HG02678 (cell line): Measurements from ENCODE around the gene ADCY9.
"Not testable (repeated sequence)": the region's sequence is repeated elsewhere in the genome, so short reads cannot be mapped to it uniquely, and the experiment has no call there.

Experiments used
- ATAC-seq: cut with Tn5 transposase; IDR thresholded peaks from one replicate; pipeline ENCODE4 v1.9.1; 2021; ENCODE audit warnings: mild to moderate bottlenecking, moderate library complexity; ENCODE audit not compliant: unreplicated experiment

Gene ADCY9

DNA sequence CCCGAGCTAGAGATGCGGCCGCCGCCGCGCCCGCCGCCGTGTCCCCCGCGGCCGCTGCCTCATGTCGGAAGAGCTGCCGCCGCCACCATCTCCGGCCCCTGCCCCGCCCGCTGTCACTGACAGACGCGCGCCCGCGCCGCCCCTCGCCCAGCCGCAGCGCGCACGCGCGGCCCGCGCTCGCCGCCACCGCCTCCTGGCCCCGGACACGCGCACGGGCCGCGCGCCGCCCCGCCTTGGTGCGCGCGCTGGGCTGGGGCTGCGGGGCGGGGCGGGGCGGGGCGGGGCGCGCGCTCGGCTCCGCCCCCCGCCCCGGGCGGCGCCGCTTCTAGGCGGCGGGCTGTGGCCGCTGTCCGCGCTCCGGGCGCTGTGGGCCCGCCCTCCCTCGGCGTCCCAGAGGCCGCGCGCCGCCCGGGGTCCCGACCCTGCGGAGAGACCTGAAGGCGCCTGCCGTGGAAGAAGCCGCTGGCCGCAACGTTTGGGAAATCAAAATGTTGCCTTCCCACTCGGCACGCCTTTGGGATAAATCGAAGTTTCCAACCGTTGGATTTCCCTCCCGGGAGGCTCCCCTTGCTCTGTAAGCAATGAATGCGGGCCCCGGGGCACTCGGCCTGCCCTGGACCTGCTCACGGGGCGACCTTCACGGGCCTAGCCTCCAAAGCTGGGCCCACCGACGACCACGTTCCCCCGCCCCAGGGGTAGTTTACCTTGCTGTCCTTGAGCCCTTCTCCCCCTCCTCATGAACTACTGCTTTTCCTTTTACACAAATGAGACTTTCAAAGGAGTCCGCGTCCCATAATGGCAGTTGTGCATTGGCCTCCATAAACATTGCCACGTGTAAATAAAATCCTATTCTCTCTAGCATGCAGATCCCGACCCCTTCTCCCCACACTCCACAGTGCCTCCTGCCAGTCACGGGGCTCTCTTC is at the start of gene ADCY9:
Gene ADCY9 (minus strand): TSS at position 118 of the 925 bp plus-strand sequence. CDS start 1,000 bp downstream, outside the sequence.
- ATAC-seq = peak; percentile 77

DNA sequence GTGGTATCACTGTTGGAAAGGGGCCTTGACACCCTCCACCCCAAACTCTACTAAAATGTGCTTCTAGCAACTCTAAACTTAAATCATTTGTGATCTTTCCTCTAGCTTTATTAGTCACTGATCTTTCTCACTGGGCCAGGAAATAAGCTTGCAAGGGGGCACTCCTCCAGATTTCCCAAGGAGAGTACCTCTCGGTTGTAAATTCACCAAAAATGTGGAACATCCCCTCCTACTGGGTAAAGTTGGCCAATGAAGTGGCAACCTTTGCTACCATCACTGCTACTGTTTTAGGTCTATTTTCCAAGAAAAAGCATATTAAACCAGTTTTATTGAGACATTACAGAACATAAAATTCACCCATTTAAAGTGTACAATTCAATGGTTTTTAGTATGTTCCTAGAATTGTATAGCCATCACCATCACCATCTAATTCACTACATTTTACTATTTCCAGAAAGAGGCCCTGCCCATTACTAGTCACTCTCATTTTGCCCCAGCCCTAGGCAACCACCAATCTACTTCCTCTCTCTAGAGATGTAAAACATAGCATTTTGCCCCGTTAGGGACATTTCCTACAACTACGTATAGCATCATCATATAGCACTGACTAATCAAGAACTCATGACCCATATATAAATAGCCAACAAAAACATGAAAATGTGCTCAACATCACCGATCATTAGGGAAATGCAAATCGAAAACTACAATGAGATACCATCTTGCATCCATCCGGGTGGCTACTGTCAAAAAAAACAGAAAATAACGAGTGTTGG is 44.6 kb upstream of the ADCY9 start:
- ATAC-seq = no peak

DNA sequence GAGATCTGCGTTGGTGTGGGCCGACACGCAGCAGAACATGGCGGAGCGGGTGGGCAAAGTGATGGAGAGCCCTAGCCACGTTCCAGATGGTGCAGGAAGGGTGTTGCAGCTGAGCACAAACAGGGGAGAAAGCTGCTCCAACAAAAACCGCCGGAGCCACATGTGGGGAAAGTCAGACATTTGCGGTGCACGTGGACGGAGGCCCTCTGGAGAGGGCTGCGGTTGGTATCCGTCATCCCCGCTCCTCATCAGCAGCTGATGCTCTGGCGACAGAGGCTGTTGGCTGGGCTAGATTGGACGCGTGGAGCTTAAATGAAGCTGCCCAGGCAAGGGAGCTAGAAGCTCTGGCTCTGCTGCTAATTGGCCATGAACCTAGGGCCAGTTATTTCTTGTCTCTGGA is 43.5 kb upstream of the ADCY9 start:
- no peak for ATAC-seq

DNA sequence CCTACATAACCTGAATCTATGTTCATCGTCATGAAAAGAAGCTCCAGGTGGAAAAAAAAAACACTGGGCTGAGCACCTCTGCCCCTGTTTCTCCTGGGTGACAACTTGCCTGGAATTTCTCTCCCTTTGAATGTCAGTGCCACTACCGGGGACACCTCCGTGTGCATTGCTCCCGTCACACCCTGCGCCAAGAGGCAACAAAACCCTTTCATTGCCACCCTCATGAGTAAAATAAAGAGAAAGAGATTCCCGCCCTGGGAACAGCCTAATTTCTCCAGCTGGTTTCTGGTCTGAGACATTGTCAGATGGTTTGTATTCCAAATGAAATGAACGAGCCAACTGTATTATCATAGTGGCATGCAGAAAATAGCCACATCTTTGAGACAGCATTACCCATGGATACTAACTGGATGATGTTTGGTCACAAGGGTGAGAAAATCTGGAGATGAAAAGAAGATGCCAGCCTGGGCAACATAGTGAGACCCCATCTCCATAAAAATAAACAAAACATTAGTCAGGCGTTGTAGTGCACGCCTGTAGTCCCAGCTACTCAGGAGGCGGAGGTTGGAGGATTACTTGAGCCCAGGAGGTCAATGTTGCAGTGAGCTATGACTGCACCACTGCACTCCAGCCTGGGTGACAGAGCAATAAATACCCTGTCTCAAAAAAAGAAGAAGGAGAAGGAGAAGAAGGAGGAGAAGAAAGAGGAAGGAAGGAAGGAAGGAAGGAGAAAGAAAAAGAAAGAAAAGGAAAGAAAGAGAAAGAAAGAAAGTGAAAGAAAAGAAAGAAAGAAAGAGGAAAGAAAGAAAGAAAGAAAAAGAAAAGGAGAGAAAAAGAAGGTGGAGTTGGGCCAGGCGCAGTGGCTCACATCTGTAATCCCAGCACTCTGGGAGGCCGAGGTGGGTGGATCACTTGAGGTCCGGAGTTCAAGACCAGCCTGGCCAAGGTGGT is 42.2 kb upstream of the ADCY9 start:
- ATAC-seq = no peak

DNA sequence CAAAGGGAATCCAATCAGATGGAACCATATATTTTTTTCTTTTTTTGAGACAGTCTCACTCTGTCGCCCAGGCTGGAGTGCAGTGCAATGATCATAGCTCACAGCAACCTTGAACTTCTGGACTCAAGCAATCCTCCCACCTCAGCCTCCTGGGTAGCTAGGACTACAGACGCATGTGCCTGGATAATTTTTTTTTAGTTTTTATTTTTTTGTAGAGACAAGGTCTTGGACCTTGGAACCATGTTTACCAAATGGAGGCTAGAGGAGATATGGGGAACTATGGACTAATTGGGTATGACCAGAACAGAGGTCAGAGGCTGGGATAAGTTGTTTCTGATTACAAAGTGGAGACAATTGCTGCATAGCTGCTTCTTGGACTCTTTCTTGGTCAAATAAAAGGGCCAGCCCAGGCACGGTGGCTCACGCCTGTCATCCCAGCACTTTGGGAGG is 41.2 kb upstream of the ADCY9 start:
- no peak for ATAC-seq

DNA sequence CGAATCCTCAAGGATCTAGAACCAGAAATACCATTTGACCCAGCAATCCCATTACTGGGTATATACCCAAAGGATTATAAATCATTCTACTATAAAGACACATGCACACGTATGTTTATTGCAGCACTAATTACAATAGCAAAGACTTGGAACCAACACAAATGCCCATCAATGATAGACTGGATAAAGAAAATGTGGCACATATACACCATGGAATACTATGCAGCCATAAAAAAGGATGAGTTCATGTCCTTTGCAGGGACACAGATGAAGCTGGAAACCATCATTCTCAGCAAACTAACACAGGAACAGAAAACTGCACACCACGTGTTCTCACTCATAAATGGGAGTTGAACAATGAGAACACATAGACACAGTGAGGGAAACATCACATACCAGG is 40.3 kb upstream of the ADCY9 start:
- not testable (repeated sequence) for ATAC-seq

DNA sequence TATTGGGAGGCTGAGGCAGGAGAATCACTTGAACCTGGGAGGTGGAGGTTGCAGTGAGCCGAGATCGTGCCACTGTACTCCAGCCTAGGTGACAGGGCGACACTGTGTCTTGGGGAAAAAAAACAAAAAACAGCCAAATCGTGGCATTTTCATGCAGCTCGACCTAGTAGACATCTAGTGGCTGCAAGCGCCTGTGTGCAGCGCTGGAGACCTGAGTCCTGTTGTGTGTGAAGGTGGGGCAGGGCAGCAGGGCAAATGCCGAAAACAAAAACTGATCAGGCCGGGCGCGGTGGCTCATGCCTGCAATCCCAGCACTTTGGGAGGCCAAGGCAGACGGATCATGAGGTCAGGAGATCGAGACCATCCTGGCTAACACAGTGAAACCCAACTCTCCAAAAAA is 37.1 kb upstream of the ADCY9 start:
- not testable (repeated sequence) for ATAC-seq

DNA sequence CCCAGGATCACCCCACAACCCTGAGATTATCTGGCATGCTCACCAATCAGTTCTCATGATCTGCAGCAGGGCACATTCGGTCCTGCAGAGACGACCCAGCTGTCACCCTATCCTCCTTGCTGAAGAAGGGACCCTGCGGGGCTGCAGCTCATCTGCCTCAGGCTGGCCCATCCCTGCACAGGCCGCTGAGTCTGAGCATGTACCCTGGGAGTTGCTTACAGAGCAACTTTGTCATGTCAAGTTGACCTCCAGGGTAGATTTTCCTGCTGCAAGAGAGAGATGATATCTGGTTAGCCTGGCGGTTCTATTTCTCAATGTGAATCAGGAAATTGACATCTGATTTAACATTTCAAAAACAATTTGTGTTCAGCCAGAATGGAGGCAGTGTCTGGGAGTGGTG is 36.0 kb upstream of the ADCY9 start:
- ATAC-seq = no peak

DNA sequence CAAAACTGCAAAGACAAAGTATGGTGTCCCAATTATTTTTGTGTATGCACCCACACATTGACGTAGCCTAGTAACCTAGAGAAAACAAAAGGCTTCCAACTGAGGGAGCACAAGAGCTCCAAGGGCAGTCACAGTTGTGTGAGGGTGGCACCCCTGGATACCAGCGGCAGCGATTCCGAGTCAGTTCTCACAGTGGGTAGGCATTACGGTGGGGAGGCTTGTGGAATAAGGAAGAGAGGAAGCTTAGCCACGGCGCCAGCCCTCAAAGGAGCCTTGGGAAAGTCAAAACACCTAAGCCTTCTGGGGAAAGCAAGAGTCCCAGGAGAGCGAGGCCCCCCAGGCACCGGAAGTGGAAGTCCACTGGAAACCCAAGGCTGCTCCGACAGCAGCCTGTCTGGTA is 31.0 kb upstream of the ADCY9 start:
- ATAC-seq = no peak

DNA sequence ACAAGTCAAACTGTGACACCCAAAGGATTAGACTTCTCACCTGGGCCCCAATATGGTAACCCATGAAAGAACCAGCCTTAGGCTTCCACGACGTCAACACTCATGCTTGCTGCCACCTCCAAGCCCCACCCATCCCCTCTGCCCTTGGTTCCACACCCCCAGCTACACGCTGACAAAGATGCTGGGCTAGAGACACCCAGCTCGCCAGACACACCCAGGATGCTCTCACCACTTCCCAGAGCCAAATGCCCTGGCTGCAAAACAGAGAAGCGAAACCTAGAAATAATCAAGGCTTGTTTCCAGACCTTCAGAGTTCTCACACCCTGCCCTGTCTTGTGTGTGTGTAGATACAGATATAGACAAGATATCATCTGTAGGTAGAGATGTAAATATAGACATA is 26.0 kb upstream of the ADCY9 start:
- ATAC-seq = no peak

DNA sequence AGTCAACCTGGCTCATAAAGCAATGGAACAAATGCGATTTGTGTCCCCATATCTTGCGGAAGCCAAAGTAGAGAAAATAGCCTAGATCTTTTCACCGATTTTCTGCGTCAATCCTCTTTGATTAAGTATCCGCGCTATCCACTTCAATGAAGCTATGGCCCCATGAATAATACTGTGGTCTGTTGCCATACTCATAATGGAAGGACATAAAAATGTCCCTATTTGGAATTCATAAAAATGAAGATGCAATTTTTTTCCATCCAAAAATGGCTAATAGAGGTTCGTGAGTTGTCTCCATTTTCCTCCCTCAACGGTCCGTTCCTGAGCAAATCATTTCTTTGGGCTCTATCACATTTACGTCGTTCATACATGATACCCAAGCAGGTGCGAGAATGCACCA is 25.4 kb upstream of the ADCY9 start:
- no peak for ATAC-seq

DNA sequence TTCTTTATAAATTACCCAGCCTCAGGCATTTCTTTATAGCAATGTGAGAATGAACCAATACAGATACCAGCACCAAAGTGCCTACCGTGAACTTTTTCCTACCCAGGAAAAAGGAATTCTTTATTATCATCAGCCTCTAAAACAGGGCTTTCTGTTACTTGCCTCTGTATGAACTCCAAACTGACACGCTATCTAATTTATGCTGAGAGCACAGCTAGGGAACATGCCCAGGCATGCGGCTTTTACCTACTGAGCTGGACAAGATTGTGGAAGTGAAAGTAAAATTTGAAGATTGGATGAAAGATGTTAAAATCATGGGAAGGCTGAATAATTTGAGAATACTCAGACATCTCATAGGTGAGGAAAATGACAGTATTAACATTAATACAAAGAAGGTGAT is 24.4 kb upstream of the ADCY9 start:
- no peak for ATAC-seq

DNA sequence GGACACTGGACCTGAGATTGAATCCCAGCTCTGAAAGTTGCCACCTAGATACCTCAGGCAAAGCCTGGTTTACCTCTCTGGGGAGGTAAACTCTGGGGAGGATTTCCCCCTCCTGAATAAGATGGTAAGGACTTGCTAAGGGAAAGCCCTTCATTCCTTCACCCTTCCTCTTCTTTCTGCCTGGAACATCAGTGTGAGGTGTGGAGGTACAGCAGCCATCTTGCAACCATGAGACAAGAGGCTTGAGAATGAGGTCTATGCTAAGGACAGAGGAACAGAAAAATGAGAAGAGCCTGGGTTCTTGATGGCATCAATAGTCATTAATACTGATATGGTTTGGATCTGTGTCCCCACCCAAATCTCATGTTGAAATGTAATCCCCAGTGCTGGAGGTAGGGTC is 23.7 kb upstream of the ADCY9 start:
- ATAC-seq = no peak

DNA sequence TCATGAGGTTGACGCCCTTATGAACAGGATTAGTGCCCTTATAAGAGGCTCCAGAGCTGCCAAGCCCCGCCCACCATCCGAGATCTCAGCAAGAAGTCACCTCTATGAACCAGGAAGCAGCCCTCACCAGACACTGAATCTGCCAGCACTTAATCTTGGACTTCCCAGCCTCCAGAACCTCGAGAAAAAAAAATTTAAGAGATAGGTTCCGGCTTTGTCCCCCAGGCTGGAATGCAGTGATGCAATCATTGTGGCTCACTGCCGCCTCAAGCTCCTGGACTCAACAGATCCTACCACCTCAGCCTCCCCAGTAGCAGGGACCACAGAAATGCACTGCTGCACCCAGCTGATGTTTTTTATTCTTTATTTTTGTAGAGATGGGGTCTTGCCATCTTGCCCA is 22.5 kb upstream of the ADCY9 start:
- no peak for ATAC-seq

DNA sequence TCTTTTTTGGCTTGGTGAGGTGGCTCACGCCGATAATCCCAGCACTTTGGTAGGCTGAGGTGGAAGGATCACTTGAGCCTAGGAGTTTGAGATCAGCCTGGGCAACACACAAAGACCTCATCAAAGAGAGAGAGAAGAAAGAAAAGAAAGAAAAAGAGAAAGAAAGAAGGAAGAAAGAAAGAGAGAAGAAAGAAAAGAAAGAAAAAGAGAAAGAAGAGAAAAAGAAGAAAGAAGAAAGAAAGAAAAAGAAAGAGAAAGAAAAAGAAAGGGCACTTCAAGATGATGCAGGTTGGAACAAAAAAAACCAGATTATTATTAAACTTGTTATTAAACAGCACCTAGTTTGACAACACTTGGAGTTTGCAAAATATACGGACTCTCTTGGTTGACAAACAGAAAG is 21.2 kb upstream of the ADCY9 start:
- ATAC-seq = no peak

DNA sequence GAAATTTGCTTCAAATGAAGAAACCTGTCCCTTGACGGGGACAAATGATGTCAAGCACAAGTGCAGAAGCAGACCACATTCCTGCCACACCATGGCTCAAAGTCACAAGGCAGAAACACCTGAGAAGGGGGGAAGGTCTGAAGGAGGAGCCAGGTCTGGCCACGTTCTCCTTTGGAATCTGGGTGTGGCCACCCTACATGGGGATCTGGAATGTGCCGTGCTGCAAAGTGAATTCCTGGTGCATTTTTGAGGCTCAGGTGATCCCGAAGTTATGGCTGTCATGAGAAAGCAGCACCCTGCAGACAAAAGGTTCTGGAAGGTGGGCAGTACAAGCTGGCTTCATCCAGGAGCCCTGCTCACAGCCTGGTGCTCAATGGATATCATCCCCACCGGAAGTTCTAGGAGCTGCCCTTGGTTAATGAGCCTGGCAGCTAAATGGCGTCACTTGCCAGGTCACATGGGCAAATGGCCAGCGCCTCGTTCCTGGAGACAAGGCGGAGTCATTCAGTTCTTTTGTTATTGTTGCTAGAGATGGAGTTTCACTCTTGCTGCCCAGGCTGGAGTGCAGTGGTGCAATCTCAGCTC is 20.1 kb upstream of the ADCY9 start:
- no peak for ATAC-seq

DNA sequence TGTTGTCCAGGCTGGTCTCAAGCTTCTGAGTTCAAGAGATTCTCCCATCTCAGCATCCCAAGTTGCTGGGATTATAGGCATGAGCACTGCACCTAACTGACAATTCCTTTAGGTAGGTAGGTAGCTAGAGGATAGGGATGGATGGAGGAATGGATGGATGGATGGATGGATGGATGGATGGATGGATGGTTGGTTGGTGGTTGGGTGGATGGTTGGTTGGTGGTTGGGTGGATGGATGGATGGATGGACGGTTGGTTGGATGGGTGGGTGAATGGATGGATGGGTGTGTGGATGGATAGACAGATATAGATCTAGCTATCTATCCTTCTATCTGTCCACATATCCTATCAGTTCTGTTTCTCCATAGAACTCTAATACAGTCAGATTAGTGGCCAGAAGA is 19.3 kb upstream of the ADCY9 start:
- ATAC-seq = no peak

DNA sequence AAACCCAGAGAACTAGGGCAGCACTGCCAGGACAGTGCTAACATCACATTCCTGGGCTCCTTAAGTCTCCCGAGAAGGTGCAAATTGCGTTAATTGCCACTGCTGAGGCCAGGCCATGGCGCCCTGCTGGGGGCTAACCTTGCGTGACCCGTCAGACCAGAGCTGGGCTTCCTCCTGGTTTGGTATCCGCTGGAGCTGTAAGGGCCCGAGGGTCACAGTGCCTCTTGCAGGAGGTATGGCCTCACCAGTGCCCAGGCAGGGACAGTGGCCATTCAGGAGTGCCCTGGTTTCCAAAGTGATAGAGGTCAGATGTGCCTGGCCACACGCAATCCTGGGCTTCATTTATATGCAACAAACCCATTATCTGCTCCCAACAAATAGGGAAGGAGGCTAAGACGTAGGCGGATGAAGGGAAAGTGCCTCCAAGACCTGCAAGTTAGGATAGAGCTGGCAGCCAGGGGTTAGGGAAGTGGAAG is 17.7 kb upstream of the ADCY9 start:
- ATAC-seq = no peak

DNA sequence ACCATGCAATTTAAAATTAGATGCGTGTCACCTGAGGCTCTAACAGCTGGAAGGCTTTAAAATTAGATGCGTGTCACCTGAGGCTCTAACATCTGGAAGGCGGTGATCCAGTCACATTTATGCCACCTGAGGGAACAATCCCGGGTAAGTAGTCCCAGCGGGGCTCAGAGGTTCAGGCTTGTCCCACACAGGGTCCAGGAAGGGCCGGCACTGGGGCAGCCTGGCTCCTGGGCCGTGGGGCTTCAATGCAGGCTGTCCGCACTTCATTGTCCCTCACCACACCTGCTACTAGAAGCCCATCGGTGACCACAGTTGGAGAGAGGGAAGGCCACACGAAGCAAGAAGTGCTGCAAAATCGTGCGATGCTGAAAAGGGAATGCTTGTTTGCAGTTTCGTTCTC is 15.4 kb upstream of the ADCY9 start:
- ATAC-seq = no peak

DNA sequence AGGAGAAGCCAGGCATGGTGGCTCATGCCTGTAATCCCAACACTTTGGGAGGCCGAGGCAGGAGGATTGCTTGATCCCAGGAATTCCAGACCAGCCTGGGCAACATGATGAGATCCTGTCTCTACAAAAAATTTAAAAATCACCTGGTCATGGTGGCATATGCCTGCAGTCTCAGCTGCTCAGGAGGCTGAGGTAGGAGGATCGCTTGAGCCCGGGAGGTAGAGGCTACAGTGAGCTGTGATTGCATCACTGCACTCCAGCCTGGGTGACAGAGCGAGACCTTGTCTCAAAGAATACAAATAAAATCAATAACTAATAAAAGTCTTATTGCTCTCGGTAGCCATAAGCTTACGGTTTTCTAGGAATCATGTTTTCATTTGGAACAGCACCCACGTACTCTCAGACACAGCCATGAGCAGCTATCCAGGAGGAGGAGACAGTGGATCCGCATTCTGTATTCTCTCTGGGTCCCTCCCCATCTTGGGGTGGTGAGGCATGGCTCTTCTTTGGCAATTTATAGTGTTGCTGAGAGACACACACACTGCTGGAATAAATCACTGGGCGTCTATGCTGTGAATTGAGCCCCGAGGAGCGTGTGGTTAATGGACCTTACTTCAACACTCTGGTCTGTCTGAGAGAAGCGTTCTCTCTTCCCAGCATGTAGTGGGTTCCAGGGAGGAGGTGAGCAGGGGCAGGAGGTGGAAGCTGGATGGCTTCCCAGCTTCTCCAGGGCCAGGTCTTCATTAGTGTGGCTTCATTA is 8.5 kb upstream of the ADCY9 start:
- no peak for ATAC-seq
